Stimulated activated CD4-positive, alpha-beta T cell treated with anti-CD3 and anti-CD28 coated beads, Interleukin-2, amount 100 ng/mL, for 4 hours (primary cell): Measurements from ENCODE around the gene NCBP1.
"Not testable (repeated sequence)": the region's sequence is repeated elsewhere in the genome, so short reads cannot be mapped to it uniquely, and the experiment has no call there.

Experiments
- DNase-seq: peaks from one replicate; pipeline ENCODE4 v3.0.0-alpha.2; 2020; ENCODE audit warnings: low read depth

Gene NCBP1, protein sequence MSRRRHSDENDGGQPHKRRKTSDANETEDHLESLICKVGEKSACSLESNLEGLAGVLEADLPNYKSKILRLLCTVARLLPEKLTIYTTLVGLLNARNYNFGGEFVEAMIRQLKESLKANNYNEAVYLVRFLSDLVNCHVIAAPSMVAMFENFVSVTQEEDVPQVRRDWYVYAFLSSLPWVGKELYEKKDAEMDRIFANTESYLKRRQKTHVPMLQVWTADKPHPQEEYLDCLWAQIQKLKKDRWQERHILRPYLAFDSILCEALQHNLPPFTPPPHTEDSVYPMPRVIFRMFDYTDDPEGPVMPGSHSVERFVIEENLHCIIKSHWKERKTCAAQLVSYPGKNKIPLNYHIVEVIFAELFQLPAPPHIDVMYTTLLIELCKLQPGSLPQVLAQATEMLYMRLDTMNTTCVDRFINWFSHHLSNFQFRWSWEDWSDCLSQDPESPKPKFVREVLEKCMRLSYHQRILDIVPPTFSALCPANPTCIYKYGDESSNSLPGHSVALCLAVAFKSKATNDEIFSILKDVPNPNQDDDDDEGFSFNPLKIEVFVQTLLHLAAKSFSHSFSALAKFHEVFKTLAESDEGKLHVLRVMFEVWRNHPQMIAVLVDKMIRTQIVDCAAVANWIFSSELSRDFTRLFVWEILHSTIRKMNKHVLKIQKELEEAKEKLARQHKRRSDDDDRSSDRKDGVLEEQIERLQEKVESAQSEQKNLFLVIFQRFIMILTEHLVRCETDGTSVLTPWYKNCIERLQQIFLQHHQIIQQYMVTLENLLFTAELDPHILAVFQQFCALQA

DNA sequence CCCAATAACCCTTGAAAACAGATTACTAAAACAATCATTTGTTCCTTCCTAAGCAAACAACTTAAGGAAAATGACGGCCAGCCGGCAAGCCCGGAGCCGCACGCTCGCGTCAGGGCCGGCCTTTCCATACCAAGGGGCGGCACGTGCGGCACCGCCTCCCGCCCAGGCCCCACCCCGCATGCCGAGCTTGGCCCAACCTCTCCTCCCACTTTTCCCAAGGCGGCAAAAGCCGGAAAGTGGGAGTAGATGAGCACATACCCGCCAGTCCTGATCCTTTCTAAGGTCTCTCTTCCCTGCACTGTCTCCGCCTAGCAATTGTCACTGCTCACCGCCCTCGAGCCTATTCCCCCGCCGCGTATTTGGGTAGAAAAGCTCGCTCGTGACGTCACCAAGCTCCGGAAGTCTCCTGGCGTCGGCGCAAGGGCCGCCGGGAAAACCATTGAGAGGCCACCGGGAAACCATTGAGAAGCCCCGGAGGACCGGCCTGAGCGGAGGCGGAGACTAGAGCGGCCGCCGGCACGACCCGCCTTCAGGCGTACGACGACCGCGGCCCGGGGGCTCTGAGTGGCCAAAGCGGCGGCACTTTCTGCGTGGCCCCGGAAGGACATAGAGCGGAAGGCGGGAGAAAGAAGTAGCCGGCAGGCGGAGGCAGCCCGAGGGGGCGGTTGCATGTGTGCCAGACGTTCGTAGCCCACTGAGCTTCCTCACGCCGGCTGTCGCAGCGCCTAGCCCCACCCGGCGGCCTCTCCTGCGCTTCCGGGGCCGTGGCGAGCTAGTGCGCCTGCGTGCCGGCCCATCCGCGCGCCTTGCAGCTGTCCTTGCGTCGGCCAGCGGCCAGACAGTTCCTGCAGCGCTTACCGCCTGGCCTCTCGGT is at the start of gene NCBP1, which contains the start of gene TSTD2:
TSS of gene NCBP1 (plus strand) at position 837 of the 874 bp plus-strand sequence. CDS start 61 bp downstream, outside the sequence.
TSS of gene TSTD2 (minus strand) at position 384 of the 874 bp plus-strand sequence. CDS start 5,806 bp downstream, outside the sequence.
- peak; percentile 91 for DNase-seq

DNA sequence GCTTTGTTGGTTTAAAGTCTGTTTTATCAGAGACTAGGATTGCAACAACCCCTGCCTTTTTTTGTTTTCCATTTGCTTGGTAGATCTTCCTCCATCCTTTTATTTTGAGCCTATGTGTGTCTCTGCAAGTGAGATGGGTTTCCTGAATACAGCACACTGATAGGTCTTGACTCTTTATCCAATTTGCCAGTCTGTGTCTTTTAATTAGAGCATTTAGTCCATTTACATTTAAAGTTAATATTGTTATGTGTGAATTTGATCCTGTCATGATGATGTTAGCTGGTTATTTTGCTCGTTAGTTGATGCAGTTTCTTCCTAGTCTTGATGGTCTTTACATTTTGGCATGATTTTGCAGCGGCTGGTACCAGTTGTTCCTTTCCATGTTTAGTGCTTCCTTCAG is 48.8 kb upstream of the NCBP1 start:
- DNase-seq, result not testable (repeated sequence)

DNA sequence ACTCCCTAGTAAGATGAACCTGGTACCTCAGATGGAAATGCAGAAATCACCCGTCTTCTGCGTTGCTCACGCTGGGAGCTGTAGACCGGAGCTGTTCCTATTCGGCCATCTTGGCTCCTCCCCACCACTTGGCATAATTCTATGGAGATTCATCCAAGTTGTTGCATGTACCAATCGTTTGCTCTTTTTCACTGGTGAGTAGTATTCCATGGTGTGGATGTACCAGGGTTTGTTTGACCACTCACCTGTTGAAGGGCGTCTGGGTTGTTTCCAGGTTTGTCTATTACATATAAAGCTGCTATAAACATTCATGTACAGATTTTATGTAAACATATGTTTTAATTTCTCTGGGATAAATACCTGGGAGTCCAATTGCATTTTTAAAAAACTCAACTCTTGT is 46.7 kb upstream of the NCBP1 start:
- DNase-seq, result not testable (repeated sequence)

DNA sequence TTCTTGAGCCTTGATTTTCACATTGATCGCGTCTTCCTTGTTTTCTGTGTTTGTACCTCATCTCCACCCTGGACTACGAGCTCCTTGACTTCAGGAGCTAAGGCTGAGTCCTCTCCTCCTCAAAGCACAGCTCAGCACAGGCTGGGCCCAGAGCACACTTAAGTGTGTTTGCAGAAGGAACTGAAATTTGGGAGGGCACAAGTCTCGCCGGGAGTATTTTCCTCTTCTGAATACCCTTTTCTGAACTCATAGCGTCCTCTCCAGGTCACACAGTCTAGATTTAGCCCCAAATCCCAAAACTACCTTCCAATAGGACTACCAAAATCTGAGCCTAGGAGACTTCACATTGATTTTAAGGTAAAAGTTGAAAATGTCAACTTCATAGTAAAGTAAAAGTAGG is 42.1 kb upstream of the NCBP1 start:
- DNase-seq, result no peak

DNA sequence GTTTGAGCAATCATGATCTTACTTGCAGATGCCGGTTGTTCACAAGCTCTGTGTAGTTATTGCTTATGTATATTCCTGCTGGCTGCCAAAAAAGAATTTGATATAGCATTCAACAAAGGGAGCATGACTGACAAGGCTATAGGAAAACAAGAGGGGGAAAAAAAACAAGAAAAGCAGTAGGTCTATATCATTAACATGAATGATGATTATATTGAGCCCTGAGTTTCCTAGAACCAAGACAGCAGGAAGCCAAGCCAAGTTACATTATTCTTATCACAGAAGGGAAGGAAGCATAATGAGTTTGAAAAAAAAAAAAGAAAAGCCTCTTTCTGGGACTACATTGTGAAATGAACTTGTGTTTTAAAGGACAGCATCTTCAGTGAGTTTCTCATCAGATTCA is 41.5 kb upstream of the NCBP1 start:
- DNase-seq, result no peak

DNA sequence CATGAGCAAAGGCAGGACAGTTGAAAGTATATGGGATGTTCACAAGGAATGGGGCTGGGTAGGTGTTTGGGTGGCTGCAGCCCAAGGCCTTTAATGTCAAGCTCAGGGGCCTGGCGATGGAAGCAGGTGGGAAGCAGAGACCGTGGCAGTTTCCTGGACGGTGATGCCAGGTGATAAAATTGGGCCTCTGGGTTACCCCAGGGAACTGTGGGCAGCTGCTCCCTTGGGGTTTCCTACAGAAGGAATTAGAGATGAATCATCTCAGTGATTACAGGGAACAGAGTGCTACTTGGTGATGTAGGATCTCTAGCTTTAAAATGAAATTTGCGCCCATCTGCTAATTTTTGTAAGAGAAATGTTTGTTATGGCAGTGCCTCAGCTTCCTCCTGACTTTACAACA is 39.7 kb upstream of the NCBP1 start:
- no peak for DNase-seq

DNA sequence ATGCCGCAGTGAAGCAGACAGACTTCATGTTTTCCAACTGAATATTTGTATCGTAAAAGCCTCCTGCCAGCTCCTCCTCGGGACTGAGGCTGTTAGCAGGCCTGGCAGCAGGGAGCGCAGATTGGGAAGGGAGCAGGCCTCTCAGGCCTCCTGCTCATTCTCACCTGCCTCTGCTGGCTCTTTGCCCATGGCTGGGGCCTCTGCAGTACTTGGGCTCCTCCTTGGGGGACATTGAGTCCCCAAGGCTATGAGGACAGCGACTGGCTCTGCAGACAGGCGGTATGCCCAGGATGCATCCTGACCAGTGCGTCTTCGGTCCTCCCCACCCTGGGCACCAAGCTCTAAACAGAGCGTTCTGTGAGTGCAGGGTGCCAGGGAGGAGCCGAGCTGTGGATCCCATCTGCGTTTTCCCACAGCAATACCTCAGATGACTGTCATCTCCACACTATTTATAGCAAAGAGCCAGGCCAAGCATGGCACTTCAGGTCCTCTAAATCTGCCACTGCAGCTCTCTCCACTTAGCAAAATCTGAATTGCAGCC is 39.2 kb upstream of the NCBP1 start:
- no peak for DNase-seq

DNA sequence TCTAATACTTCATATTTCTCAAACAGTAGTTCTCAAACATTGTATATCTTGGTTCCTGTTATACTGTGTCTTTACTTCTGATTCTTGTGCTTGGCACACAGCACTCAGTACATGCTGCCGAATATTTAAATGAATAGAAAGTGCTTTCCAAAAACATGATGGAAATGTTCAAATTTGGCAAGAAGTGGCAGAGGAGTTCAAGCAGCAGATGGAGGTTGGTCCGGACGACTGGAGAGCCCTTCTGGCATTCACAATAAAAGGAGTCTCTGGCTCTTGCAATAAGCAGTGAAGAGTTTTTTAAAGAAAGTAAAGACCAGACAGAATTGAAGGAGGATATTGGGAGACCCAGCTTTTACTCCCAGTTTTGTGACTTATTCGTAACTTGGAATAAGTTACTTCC is 36.7 kb upstream of the NCBP1 start:
- no peak for DNase-seq

DNA sequence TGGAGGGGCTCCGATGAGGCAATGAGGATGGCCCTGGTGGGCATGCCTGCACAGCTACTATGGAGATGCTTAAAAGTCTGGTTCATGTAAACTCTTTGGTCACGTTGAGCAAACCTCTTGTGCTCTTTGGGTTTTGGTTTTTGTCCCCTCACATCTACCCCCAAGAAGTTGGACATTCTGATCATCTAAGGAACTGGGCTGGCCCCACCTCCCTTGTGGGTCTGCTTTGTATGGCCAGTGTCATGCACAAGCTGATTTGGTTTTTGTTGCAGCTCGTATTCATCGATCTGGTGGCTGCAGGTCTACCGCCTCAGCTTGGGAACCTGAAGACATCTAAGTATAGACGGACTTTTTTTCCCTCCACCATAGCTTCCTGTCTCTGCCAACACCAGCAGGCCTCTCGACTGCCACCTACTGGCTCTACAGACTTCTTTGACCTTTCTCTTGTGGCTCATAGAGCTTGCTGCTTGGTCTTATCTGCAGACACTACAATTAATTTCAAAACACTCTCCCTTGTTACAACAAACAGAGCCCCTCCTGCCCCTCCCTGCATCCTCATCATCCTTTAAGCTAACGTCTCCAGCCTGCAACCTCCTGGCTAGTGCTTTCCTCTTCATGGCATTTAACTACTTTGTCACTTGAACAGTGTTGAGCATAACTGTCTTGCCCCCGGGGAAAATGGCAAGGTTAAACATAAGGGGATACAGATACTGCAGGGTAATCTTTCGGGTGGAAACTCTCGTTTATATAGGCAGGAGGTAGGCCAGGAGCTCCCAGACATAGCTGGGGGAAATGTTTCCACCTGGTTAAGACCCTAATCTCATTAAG is 34.9 kb upstream of the NCBP1 start:
- peak; percentile 59 for DNase-seq

DNA sequence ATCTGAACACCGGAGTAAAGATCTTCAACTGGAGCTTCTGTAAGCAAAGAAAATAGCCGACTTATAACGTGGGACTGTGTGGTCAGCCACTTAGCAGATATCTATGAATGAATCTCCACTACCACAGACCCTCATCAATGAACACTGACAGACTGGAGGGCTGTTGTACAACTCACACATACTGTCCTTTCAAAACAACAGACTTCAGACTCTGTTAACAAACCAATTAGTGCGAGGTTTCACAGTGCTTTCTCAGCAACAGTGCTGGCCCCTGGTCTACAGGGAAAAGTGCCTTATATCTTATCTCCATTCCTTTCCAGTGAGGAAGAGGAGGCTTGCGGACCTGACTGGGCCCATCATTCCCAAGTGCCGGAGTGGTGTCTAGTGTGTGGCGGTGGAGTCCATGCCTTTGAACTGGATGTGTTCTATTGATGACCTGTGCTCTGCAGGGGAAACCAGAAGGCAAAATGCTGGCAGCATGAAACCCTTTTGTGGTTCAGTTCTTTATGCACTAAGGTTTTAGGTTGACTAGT is 34.2 kb upstream of the NCBP1 start:
- DNase-seq, result no peak

DNA sequence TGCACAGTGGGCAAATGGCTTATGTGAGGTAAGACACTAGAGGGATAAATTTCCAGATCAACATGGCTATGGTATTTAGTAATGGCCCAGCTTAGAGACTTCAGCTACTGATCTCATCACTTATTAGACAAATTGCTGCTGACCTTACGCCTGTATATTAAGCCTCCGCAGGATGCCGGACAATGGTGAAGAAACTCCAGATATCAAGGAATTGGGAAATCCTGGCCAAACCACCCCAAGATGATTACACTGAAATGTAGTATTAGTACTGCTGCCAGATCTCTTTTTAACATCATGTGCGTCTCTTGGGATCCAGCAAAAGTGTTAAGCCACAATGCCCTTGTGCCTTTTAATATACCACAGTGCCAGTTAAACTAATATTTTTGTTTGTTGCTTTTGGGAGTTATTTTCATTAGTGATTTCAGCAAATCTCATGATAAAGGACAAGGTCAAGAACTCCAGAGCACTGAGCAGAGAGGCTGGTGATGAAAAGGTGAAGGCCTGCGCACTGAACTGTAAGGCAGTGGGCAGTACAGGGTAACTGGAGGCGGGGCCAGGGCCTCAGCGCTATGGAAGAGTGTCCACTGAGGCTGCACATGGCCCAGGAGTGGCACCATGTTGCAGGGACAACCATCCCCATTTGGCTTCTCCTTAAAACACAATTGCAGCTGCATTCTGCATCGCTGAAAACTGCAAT is 32.9 kb upstream of the NCBP1 start:
- DNase-seq, result no peak

DNA sequence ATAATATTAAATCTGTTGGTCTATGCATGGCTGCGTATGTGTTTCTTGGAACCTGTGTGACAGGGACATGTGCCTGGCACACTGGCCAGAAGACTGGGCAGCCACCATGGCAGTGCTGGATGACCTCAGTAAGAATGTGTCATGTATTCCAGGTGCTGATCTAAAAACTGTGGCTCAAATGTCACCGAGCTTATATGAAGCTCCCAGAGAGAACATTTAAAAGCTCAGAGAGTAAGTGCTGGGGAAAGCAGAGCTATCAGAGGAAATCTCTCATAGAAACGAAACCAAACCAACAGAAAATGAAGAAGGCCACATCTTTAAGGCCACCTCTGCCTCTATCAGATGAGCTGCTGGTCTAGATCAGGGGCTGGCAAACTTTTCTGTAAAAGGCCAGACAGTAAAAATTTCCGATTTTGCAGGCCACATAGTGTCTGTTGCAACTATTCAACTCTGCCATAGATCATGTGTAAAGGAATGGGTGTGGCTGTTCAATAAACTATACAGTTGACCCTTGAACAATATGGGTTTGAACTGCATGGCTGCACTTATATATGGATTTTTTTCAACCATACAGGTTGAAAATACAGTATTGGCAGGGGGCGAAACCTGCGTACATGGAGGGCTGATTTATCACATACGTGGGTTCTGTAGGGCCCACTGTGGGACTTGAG is 32.3 kb upstream of the NCBP1 start:
- DNase-seq, result no peak

DNA sequence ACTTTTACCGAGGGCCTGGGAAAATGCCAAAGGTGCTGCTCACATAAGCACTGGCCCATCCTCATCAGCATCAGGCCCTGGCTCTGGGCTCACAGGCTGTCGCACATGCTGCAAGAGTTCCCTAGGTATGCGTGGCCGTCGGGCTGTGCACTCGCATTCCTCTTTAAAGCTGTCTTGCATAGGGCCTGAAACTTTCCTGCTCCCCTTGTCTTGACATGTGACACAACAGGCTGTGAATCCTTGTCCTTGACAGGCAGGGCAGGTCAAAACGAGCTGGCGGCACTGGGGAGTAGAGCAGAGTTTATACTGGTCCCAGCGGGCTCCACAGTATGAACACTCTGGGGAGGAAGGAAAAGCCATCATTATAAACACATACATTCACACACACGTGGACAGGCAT is 31.2 kb upstream of the NCBP1 start:
- DNase-seq, result no peak

DNA sequence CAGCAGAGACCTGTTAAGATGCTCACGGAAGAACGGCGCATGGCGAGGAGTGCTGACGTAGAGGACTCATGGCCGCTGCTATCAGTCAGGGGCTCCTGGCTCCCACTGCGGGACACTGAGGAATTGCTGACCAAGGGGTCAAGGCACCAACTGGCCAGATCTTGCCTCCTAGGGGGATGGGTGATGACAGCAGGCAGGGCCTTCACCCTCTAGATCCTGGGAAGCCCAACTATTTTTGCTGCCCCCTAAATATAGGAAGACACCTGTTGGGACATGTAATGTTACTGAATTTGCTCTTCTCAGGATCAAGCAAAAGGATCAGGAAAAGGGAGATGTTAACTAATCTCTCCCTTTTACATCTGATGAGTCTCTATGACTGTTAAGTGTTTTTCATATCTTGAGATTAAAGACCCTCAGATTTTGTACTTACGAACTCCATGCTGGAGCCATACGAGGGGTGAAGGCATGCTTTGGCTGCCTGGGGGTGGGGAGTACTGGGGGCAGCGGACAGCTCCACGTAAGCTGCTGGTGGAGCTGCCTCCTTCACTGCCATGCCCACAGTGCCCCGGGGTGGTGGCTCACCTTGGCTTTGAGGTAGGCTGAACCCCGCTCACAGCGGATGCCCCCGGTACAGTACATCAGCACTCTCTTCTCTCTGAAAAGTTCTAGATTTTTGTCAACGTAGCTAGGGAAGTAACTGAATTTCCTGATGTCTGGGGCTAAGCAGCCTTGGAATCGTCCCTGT is 28.5 kb upstream of the NCBP1 start:
- DNase-seq, result no peak

DNA sequence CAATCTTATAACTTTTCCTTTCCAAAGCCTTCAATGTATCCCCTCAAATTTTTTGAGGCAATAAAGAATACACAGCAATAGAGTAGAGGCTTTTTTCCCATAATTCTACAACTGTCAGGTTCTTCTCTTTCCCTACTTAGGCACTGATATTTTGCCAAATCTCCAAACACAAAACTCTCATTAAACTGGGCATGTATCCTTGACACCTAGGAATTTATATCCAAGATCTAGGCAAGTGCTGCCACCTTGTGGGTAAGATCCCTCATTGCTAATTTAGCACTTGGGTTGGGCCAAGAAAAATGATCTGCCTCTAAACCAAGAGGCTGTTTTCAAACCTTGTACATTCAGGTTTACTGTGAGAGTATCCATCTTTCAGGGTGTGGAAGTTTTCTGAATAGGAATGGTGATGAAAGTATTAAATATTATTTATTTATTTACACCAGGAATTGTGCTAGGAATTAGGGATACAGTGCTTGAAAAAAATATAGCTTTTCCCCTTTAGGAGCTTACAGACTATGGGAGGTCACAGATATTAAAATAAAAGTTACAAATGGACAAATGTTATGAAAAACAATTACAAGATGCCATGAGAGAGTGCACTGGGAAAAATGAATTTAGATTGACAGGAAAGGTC is 18.1 kb upstream of the NCBP1 start:
- DNase-seq, result peak; percentile 52

DNA sequence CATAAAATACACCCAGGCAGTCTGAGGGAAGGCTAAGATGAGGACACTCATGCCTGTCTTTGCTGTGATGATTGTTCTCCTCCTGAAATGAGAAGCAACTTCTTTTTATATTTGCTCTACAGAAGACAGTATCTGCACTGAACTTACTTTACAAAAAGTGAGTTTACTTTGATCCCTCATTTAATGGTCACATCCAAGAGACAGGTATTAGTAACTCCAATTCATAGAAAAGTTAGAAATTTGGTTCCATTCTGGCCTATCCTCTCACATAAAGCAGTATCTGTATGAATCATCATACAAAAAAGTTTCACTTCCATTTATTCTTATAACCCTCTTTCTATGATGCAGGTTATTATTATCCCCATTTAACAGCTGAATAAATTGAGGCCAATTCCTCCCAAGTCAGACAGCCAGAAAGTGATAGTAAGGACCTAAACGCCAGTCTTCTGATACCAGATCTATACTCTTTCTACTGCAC is 15.6 kb upstream of the NCBP1 start:
- DNase-seq, result no peak

DNA sequence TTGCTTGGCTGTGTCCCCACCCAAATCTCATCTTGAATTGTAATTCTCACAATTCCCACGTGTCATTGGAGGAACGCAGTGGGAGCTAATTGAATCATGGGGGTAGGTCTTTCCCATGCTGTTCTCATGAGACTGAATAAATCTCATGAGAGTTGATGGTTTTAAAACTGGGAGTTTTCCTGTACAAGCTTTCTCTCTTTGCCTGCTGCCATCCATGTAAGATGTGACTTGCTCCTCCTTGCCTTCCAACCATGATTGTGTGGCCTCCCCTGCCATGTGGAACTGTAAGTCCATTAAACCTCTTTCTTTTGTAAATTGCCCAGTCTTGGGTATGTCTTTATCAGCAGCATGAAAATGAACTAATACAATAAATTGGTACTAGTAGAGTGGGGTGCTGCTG is 13.6 kb upstream of the NCBP1 start:
- not testable (repeated sequence) for DNase-seq

DNA sequence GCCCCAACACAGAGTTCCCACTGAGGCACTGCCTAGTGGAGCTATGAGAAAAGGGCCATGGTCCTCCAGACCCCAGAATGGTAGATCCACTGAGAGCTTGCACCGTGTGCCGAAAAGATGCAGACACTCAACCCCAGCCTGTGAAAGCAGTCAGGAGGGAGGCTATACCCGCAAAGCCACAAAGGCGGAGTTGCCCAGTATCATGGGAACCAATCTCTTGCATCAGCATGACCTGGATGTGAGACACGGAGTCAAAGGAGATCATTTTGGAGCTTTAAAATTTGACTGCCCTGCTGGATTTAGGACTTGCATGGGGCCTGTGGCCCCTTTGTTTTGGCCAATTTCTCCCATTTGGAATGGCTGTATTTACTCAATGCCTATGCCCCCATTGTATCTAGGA is 11.1 kb upstream of the NCBP1 start:
- DNase-seq, result not testable (repeated sequence)
